ENCODE results near the gene SORCS2.

SORCS2 gene

DNA sequence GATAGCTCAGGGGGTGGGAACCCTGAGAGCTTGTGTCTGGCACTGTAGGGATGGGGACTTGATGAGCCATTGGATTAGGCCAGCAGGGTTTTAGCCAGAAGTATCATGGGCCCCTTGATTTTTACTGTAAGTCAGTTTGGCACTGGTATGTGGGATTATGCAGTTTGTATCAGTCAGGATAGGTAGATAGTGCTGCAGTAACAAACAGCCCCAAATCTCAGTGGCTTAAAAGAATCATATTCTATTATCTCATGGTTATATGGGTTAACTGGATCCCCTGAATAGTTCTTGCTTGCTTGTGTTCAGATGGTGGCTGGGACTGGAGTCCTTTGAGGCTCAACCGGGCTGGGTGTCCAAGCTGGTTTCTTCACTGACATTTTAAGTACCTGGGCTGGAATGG is 56.5 kb downstream of the SORCS2 start:
- no peak for DNase-seq

DNA sequence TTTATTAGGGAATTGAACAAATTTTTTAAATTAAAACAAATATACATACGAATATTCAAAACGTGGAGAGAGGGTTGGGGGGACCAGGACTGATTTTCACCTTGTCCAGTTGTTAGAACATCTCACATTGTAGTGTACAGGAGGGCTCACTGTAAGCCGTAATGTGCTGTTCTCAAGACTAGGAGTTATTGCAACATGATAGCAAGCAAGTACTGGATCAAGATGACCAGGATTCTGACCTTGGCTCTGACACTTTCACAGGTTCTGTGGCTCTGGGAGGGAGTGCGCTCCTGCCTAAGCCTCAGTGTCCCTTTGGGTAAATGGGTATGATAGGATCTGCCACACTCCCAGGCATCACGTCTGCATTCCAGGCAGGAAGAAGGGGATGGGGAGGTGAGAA is 59.0 kb downstream of the SORCS2 start:
- DNase-seq, result no peak

DNA sequence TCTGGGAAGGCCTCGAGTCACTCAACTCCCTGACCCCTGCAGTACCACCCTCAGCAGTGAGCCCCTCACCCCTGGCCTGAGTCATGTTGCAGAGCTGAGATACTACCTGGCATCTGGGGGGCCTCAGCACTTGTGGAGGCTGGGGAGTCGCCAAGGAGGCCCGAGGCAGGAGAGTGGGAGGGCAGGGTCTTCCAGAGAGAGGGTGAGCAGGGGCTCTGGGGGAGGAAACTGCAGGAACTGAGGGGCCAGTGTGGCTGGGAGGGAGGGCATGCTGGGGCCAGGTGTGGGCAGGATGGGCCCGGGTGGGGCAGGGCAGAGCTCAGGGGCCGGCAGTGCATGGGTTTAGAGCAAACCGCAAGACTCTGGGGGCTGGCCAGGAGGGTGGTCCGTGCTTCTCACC is 59.7 kb downstream of the SORCS2 start:
- DNase-seq, result no peak

DNA sequence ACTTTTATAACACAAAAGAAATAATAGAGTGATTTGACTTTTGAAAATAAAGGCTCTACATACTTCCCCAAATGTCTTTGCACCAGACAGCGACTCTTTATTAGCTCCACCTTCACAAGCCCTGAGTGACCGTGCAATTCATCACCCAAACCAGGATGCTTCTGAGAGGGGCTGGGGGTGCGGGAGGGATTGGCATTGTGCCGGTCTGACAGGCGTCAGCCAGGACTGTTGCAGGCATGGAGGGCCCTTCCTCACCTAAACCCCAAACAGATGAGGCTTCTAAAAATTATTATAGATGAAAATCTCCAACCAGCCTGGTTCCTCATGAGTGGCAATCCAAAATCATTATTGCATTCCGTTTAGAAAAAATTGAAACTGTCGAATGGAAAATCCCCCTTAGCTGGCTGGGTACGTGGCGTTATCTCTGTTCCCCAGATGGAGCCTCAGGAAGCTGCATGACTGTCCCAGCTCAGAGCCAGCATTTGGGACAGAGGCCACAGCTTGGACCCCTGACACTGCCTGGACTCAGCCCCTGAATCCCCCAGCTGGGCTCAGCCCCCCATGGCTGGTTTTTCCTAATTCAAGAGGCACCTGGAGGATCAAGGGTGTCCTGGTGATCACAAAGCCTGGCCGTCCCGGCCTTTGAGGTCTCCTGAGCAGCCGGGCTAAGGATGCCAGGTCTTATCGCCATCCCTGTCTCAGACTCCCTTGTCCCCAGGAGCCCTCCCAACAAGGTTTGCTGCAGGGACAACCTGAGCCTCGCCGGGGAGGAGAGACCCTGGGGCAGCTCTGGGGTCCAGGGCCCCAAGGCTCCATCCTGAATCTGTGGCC is 60.4 kb downstream of the SORCS2 start:
- no peak for DNase-seq

DNA sequence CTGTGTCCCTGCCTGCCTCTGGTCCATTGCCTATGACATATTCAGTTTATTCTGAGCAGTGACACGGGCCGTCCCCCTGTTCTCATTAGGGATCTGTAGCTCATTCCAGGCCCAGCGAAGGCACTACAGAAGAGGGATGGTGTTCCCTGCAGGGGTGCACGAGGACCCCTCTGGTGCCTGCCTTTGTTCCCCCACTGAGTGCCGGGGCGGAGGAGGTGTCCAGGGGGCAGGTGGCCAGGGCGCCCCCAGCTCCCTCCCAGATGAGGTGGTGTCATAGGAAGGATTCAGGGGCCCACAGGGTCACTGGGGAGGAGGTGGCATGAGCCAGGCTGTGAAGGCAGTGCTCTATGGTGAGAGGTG is 61.0 kb downstream of the SORCS2 start:
- DNase-seq, result no peak

DNA sequence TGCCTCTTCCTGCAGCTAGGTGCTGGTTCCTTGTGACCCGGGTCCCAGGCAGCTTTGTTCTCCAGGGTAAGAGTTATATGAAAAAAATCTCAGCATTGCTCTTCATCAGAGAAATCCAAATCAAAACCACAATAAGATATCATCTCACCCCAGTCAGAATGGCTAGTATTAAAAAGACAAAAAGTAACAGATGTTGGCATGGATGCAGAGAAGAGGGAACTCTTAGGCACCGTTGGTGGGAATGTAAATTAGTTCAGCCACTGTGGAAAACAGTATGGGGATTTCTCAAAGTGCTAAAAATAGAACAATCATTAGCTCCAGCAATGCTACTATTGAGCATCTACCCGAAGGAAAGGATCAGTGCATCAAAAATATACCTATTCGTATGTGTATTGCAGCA is 61.5 kb downstream of the SORCS2 start:
- no peak for DNase-seq

DNA sequence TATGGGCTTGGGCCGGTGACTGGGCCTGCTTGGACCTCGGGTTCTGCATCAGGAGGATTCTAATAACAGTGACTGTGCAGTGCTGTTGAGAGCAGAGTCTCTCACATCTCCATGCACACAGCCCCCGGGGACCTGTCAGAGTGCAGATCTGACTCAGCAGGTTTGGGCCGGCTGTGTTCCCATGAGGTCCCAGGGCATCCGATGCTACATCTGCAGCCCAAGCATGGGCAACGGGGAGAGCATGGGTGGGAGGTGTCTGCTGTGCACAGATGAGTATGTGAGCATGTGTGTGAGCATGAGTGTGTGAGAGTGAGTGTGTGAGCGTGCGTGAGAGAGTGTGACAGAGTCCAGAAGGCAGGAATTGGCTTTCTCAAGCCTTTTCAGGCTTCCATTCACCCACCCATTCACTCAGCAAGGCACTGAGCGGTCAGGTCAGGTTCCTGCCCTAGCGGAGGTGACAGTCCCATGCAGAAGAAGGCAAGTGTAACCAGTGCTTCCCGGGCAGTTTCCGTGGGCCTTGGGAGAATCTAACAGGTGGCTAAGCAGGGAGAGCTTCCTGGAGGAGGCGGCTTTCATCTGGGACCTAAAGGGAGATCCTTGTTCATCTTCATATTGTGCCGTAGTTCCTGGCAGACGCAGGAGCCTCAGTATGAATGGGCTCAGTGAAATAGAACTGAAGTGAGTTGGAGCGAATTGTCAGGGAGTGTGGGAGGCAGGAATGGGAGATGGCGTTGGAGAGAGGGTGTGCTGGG is 62.6 kb downstream of the SORCS2 start:
- no peak for DNase-seq

DNA sequence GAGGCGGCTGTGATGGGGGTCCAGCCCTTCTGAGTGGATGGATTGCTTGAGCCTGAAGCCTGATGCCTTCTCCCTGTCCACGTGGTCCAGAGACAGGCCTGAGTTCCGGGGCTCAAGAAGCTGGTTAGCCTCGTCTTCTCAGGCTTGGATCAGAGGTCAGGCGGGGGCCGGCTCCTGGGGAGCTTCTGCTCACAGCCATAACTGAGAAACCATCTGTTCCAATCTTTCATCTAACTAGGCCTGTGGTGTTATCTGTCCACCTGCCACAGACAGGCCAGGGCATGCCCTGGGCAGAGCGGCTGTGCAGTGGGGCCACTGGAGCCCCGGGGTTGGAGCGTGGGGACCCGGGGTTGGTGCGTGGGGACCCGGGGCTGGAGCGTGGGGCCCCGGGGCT is 63.1 kb downstream of the SORCS2 start:
- no peak for DNase-seq

DNA sequence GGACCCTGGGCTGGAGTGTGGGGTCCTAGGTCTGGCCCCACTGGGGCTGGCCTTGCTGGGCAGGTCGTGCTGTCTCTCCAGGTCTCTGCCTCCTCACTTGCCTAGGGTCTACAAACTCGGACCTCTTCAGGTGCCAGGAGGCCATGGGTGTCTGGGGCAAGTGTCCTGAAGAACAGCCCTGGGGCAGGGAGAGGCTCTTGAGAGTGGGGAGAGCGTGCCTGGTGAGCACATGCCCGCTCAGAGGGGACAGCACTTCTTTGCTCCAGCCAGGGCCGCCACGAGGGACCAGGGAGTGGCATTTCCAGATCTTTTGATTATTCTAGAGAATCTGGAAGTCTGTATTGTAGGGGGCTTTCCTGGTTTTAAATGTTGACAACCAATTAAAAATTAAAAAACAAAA is 63.7 kb downstream of the SORCS2 start:
- DNase-seq, result no peak

DNA sequence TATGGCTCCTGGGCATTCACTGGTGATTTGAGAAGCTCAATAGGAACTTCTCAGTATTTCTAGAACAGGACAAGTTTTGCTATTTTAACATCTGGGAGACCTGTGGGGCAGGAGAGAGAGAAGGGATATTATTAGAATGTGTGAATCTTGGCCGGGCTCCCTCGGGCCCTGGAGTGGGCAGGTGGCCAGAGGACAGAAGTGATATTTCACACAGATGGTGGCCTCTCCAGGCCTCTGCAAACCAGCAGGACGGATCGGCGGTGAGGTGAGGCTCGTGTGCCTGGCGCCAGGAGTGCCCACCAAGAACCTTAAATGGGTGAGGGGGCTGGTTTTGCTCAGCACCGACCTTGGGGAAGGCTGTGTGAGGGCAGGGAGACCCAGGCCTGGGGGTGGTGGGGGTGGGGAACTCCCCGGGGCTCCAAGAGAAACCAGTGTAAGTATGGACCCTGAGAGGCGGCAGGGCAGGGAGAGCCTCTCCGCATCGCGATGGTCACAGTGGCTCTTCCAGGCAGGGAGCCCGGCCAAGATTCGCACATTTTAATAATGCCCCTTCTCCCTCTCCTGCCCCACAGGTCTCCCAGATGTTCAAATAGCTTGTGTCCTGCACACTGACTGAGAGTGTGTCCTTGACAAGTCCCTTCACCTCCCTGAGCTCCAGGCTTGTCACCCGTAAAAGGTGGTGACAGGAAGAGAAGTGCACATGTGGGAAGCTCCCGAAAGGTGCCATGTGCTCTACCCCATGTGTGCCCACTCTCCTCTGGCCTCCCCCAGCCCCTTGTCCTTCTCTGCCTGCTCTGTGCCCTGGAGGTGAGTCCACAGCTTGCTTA is 64.9 kb downstream of the SORCS2 start:
- no peak for DNase-seq

DNA sequence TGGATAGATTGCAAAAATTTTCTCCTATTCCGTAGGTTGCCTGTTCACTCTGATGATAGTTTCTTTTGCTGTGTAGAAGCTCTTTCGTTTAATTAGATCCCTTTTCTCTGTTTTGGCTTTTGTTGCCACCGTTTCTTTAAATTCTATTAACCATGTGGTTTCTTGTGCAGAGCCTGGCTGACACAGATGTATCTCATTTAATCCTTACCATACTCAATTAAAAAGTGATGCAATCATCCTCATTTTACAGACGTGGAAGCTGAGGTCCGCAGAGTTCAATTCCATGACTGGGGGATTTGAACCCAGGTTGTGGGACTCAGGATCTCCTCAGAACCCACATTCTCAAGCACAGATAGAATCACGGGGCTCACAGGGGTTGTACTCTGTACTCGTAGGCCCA is 66.7 kb downstream of the SORCS2 start:
- no peak for DNase-seq

DNA sequence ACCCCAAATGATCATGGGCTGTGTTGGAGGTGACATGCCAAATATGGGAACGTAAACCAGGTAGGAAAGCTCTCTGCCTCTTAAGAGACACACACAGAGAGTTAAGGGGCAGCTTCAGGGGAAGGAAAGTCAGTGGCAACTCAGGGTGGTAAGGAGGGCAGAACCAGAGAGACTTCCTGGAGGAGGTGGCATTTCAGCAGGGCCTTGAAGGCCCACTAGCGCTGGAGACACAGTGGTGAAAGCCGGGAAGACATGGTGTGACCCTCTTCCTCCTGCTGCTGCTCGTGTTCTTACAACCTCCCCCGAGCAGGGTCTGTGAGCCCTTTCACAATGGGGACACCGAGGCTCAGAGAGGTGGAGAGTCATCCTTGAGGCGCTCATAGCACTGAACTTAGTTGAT is 68.2 kb downstream of the SORCS2 start:
- no peak for DNase-seq

DNA sequence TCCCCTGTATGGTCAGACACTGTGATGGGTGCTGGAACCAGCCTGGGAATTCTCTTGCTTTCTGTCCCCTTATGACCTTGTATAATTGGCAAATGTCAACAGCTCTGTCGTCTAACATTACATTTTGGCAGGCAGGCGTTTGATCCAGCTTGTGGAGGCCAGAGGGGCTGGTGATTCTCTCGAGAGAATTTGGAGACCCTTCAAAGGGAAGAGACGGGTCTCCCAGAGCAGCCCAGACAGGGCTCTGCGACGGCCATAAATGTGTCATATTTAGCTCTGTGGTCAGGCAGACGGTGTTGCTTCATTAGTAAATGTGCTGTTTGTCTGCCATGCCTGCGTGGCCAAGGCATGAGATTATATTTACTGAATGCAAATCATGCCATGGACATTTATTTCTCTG is 68.7 kb downstream of the SORCS2 start:
- no peak for DNase-seq

DNA sequence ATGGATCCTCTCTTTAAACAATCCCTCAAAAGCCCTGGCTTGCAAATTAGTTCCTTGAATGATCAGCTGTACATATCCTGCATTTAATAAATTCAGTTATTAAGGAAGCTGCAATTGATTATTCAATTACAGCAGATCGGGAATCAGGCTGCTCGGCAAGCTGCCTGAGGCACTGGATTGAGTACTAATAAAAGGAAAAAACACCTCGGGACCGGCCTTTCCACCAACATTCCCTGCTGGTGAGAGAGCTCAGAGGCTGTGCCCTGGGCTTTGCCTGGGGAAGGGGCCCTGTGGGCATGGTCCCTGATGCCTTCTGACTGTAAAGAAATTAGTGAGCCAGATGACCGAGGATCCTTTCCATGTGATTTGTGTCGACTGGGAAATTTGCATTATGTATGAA is 69.2 kb downstream of the SORCS2 start:
- DNase-seq, result no peak

DNA sequence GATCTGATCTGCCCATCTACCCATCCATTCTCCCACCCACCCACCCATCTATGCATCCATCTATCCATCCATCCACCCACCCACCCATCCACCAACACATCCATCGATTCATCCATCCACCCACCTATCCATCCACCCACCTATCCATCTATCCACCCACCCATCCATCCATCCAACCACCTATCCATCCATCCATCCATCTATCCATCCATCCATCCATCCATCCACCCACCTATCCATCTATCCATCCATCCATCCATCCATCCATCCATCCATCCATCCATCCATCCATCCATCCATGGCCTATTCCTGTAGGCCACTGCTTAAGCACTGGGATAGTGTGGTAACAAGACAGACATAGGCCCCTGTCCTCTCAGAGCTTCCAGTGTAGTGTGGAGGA is 69.8 kb downstream of the SORCS2 start:
- no peak for DNase-seq

DNA sequence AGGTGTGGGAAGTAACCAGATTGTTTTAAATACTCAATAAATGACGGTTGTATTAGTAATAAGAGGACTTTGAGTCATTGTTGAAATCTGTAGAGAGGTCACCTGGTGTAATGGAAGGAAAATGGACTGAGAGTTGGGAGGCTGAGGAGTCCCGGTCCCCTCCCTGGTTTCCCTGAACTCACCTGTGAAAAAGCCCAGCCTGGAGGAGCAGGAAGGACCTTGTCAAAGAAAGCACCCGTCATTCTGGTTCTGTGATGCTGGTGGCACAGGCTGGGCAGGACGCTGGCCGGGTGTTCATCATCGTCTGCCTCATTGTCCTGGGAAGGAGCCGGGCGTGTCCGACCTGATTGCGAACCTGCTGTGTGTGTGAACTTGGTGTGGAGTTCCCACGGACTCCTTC is 70.8 kb downstream of the SORCS2 start:
- no peak for DNase-seq

DNA sequence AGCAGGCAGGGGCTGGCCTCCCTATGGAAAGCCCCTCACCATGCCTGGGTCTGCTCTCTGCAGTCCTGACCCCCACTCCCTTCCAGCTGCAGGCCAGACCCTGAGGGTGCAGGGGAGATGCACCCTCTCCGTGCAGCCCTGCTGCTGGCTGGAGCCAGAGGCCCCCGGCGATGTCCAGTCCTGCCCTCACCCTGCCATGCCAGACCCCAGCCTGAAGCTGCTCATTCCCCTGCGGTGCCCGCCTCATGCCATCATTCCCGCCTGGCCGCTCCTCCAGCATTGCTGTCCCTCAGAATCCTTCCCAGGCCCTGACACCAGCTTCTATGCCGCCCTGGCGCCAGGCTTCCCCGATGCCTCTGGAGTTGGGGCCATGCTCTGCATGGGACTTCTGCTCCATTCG is 72.4 kb downstream of the SORCS2 start:
- DNase-seq, result no peak

DNA sequence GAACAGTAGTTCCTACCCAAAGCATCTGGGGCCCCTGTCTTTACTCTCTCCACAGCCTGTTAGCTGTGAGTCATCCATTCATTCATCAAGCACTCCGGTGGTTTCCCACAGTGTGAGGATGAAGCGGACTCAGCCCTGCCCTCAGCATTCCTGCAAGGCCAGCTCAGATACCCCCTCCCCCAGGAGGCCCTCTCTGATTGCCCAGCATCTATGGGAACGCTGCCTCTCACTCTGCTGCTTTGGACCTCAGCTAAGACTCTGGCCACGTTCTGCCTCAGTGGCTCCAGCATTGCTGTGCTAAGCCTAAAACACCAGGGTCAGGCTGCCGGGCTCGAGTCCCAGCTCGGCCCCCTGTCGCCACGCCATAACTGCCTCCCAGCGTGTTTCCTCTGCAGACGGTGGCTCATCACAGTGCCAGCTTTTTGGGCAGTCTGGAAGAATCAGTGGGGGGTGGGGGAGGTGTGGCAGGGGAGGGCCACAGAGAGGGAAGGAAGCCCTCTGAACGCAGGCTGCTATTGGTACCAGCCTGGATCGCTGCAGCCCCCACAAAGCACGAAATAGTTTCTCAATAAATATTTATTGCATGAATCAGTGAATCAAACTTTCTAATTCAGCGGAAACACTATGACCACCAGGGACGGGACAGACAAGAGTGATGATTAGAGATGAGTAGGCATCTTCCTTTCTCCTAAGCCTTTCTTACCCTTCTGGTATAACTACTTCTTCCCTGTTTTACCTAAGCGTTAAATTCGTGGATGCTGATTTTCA is 74.4 kb downstream of the SORCS2 start:
- no peak for DNase-seq

DNA sequence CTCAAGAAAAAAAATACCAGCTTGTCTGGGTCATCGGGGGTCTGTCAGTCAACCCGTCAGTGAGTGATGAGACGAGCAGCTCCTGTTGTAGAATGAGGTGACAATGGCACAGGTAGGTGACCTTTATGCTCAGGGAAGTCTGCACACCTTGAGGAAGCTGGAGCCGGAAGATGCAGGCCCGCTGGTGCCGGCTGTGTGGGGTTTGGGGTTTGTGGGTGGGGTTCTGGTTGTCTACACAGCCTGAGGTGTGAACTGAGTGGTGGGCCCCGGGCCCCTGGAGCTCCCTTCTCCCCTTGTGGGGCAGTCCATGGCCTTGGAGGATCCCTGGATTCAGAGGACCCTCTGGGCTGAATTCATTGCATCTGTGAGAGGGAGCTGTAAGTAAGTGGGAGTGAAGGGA is 75.5 kb downstream of the SORCS2 start:
- DNase-seq, result no peak

DNA sequence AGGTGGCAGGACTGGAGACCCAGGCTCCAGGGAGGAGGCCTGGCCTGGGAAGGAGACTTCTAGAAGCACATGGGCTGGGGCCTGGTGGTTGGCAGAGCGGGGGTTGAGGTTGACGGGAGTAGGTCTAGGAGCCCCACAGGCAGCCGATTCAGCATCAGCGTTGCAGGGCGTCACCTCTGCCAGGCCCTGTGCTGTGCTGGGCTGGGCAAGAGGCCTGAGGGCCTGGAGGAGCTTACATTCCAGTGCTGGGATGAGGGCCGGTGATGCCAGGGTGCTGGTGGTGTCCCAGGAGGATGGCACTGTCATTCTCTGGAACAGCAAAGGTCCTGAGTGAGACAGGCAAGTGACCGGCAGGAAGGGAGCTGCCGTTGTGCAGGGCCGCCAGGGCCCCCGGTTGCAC is 76.6 kb downstream of the SORCS2 start:
- DNase-seq, result no peak

DNA sequence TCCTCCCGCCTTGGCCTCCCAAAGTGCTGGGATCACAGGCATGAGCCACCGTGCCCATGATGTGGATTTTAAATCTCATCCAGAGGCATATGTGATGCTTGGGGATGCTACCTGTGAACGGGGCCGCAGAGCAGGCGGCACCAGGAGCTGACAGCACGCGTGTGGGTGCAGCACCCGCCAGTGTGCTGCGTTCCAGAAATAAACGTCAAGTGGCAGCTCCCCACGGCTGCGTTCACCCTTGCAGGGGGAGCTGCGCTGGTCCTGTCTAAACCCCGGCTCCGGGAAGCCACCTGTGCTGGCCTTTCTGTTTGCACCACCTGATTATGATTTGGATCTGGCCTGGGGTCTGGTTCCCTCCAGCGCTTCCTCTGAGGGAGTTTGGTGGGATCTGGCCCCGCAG is 77.8 kb downstream of the SORCS2 start:
- no peak for DNase-seq

DNA sequence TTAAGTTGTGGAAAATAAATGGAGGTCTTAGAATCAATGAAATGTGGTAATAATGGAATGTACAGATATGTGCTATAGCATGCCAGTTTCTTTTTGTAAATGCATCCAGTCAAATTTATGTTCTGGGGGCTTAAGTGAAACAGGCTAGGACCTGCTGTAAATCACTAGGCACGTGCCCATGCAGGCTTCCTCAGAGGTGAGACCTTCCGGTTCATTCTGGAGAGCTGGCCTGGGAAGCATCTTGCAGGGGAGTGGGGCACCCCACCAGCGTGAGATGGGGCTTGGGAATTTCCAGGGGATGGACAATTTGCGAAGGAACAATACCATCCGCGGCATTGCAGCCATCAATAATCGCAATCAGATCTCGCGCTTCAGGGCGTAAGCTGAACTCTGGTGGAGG is 80.1 kb downstream of the SORCS2 start:
- no peak for DNase-seq

DNA sequence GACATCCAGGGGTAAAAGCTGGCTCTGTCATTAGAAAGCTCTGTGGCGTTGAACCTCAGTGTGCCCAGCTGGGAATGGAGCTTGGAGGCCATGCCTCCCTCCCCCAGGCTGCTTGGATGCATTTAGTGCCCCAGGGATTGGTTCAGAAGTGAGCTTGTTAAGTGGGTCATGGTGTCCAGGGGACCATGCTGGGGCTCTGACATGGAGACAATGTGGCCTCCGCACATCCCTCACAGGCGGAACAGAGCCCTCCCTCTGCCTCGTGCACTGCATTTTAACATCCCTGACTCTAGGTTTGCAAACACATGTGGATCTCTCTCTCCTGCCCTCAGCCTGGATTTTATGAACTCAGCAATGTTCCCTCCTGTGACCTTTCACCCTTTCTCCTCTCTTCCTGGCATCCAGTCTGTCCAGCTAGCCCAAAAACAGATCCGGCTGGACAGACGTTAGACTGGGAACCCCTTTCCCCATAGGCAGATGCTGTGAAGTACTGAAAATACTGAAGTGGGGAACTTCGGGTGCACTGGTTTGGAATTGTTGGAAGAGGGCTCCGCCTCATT is 81.5 kb downstream of the SORCS2 start:
- DNase-seq, result no peak
